ENCODE measurements around the gene CDK5. TPM values are rescaled to one million over a fixed set of nuclear protein-coding genes. Genes with fewer than 3 reads are reported as not detected.
"Not testable (repeated sequence)": the region's sequence is repeated elsewhere in the genome, so short reads cannot be mapped to it uniquely, and the experiment has no call there.

CDK5 gene
- total RNA-seq, 1 donor from 2014 or later: 5.5 TPM

GRCh38 chr7:151035902-151036301, 21.8 kb downstream of the CDK5 start:
- no peak for DNase-seq (ENCODE audit: low spot score)

- DNase-seq (ENCODE audit: low spot score): no peak
Observed at GRCh38 chr7:151035026-151035717, 22.5 kb downstream of the CDK5 start.

DNA sequence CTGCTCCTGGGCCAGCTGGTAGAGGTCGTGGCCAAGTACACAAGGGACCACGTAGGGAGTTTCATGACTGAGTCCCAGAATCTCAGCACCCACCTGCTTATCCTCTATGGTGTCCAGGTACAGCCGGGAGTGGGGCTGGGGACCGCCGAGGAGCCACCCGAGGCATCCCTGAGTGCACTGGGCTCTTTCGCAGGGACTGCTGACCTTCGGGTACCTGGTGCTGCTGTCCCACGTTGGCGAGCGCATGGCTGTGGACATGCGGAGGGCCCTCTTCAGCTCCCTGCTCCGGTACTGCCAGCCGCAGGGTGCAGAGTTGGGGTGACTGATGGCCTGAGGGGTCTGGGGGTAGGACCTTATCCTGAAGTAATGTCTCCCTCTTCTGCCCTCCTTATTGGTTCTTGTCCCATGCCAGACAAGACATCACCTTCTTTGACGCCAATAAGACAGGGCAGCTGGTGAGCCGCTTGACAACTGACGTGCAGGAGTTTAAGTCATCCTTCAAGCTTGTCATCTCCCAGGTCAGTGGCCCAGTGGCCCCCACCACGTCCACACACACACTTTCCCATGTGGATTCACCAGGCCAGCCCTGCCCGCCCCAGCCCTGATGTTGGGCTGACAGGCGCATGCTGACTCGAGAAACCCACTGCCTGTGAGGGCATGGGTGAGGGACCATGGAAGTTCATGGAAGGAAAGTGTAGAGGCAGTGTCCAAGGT, 23.2 kb downstream of the CDK5 start:
- no peak for DNase-seq (ENCODE audit: low spot score)

DNA sequence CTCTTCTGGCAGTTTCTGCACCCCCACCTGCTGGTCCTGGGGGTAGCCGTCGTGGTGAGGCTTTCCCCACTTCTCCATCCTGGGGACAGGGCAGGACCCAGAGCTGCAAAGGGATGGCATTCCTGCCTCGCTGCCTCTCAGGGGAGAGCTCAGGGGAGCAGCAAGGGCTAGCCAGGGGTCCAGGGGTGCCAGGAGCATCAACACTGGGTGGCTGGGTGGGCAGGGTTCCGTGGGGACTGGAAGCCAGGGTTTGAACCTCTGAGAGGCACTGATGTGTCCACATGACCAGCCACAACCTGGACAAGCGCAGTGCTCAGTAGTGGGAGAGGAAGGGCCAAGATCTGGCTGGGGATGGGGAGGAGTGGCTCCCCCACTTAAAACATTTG, 23.8 kb downstream of the CDK5 start:
- no peak for DNase-seq (ENCODE audit: low spot score)

DNA sequence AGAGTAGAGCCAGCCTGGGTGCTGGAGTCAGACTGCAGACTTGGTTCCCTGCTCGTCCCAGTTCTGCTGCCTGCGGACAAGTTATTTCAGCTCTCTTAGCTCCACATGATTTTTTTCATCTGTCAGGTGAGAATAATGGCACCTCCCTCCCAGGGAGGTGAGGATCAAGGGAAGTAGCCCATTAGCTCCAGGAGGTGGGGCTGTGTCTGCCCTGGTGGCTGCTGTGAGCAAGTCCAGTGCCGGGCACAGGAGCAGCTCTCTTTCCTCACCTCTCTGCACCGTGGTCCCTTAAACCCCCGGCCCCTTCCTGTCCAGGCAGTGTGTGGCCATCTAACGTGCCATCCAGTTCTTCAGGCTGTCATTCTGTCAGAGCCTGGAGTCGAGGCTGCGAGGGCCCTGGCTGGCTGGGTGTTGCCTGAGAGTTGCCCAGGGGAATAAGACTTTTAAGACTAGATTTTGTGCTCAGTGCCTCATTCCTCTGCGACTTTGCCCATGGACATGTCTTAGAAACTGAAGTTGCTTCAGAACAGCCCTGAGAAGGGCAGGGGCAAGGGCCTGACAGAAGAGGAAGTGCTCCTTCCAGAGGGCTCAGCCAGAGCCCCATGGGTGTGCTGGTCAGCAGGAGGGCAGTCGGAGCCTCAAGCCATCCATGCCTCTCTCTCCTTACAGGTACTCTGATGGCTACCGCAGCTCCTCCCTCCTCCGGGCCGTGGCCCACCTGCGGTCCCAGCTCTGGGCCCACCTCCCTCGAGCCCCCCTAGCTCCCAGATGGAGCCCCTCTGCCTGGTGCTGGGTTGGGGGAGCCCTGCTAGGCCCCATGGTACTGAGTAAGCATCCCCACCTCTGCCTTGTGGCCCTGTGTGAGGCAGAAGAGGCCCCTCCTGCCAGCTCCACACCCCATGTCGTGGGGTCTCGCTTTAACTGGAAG, 24.5 kb downstream of the CDK5 start:
- DNase-seq (ENCODE audit: low spot score): no peak

GRCh38 chr7:151031011-151031410, 26.7 kb downstream of the CDK5 start:
- DNase-seq (ENCODE audit: low spot score): no peak

- DNase-seq (ENCODE audit: low spot score): no peak
Observed at GRCh38 chr7:151028948-151029501, 28.7 kb downstream of the CDK5 start.

DNA sequence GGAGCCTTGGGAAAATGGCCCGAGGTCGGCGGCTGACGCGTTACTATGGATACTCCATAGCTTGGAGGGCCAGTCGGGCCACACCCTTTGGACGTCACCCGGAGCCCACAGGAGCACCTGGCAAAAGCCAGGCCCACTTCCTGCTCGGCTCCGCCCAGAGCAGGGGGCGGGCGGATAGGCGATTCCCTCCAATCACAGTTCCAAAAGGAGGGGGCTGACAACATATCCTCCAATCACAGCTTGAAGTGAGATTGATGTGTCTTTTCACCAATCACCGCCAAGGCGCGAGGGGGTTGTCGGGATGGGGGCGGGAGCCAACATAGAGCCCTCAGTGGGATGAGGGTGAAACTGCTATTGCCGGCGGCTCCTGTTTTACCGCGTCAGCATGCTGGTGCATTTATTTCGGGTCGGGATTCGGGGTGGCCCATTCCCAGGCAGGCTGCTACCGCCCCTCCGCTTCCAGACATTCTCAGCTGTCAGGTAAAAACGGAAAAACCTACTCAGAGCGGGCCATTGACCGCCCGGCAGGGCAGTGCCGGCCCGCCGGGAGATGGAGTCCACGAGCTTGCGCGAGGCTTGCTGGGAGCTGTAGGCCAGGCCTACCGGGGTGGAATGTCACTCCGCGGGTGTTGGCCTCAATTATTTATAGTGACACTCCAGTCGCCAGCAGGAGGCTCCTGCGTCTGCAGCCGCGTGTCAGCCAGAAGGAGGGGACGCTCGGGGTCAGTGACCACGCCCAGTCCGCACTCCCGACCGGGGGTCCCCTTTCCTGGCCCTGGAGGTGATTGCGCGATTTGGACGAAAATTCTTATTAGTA, 29.4 kb downstream of the CDK5 start, which contains the start of gene ABCB8:
TSS of gene ABCB8 (plus strand) at position 320 of the 817 bp plus-strand sequence. CDS start at position 386, 66 bp downstream.
- peak; percentile 99 for DNase-seq (ENCODE audit: low spot score)

- not testable (repeated sequence) for DNase-seq (ENCODE audit: low spot score)
Observed at GRCh38 chr7:151027728-151028130, 30.0 kb downstream of the CDK5 start.

- DNase-seq (ENCODE audit: low spot score): peak; percentile 67
Observed at GRCh38 chr7:151026771-151027727, 30.6 kb downstream of the CDK5 start.

GRCh38 chr7:151025924-151026671, 31.6 kb downstream of the CDK5 start:
- DNase-seq (ENCODE audit: low spot score): no peak

DNA sequence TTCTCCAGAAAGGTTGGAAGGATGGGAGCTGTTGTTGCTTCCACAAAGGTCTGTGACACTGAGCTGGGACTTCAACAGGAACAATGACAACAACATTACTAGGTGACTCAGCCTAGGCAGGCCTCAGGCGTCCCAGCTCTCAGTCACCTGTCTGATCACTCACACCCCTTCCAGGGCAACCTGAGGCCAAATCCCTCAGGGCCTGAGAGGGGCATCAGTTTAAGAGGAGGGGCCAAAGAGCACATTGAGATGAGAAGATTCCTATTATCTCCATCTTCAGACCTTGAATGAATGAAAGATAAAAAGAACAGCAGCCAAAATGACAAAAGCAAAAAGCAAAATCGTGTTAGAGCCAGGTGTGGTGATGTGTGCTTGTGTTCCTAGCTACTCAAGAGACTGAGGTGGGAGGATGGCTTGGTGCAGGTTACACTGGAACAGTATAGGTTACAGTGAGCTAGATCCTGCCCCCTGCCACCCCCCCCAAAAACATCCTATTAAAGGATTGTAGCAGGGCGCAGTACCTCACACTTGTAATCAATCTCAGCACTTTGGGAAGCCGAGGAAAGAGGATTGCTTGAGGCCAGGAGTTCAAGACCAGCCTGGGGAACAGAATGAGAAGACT, 33.2 kb downstream of the CDK5 start, which contains the start of gene ATG9B:
TSS of gene ATG9B (minus strand) at position 60 of the 622 bp plus-strand sequence. CDS start 71 bp downstream, outside the sequence.
- DNase-seq (ENCODE audit: low spot score): no peak

GRCh38 chr7:151023232-151023631, 34.5 kb downstream of the CDK5 start:
- DNase-seq (ENCODE audit: low spot score): no peak

DNA sequence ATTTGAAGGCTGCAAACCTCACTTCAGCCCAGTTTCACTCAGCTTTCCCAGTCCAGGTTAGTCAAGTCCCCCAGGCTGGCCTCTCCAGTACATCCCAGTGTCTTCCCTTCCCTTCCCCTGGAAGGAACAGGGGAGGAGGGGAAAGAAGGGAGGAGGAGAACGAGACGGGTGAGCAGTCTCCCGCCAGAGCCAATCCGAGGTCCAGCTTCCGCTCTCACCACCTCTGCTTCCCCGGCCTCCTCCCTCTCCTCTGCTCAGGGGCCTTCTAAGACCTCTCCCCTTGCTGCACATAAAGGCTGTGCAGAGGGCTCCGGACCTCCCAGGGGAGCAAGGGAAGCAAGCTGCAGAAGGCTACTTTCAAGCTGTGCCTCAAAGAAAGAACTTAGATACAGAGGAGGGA, 37.5 kb downstream of the CDK5 start:
- DNase-seq (ENCODE audit: low spot score): peak; percentile 81

GRCh38 chr7:151019130-151019447, 38.6 kb downstream of the CDK5 start:
- no peak for DNase-seq (ENCODE audit: low spot score)

GRCh38 chr7:151018421-151019129, 39.1 kb downstream of the CDK5 start:
- peak; percentile 74 for DNase-seq (ENCODE audit: low spot score)

- peak; percentile 69 for DNase-seq (ENCODE audit: low spot score)
Observed at GRCh38 chr7:151017953-151018420, 39.7 kb downstream of the CDK5 start.

All from umbilical cord (tissue), 2 donors.